Neuronal stem cell (in vitro differentiated cells): Measurements from ENCODE around the gene DUSP18.
A peak's percentile ranks its signal among the peaks of the same experiment; 100 is the strongest.

Experiments
- DNase-seq: peaks from one replicate; pipeline ENCODE4 v3.0.0-alpha.2; 2013; ENCODE audit warnings: low spot score
- H2AFZ ChIP-seq: one replicate; pipeline ENCODE4 v1.6.1; 2013; ENCODE audit warnings: mild to moderate bottlenecking, low read length, inconsistent platforms
- H2AK5ac ChIP-seq: 2 replicates; pipeline ENCODE4 v1.6.1; 2013; ENCODE audit warnings: low read depth, mild to moderate bottlenecking, inconsistent platforms, low read length, moderate library complexity, mixed read lengths
- H2BK120ac ChIP-seq: 2 replicates; pipeline ENCODE4 v1.6.1; 2013; ENCODE audit warnings: low read depth, mild to moderate bottlenecking, inconsistent platforms, low read length, moderate library complexity, mixed read lengths
- H2BK12ac ChIP-seq: one replicate; pipeline ENCODE4 v1.6.1; 2013; ENCODE audit warnings: low read length, inconsistent platforms
- H2BK15ac ChIP-seq: 2 replicates; pipeline ENCODE4 v1.6.1; 2013; ENCODE audit warnings: mild to moderate bottlenecking, low read length, inconsistent platforms, mixed read lengths
- H2BK5ac ChIP-seq: one replicate; pipeline ENCODE4 v1.6.1; 2013; ENCODE audit warnings: inconsistent platforms, mild to moderate bottlenecking, low read length, moderate library complexity
- H3K14ac ChIP-seq: one replicate; pipeline ENCODE4 v1.6.1; 2013; ENCODE audit warnings: low read length, inconsistent platforms
- H3K18ac ChIP-seq: 2 replicates; pipeline ENCODE4 v1.6.1; 2013; ENCODE audit warnings: low read length, inconsistent platforms
- H3K23ac ChIP-seq: 2 replicates; pipeline ENCODE4 v1.6.1; 2013; ENCODE audit warnings: low read depth, mild to moderate bottlenecking, mixed read lengths, low read length, inconsistent platforms; ENCODE audit not compliant: poor library complexity
- H3K27ac ChIP-seq: replicated peaks from 3 replicates; pipeline ENCODE4 v1.5.1; 2013; ENCODE audit warnings: low read length, inconsistent platforms
- H3K27me3 ChIP-seq, 3 experiments: 2 replicates each; pipeline ENCODE4 v1.6.1; 2013; ENCODE audit warnings: low read length in 3 of 3, mild to moderate bottlenecking in 2 of 3, inconsistent platforms in 1 of 3, low read depth in 1 of 3, mixed read lengths in 1 of 3, moderate library complexity in 1 of 3; ENCODE audit not compliant: control insufficient read depth in 3 of 3, insufficient read depth in 3 of 3
- H3K36me3 ChIP-seq, 2 donors: replicated peaks in 1 of 2; 2 replicates each; pipeline ENCODE4 v1.6.1; 2013; ENCODE audit warnings: low read length in 2 of 2; ENCODE audit not compliant: control insufficient read depth in 2 of 2, insufficient read depth in 2 of 2
- H3K4ac ChIP-seq: 2 replicates; pipeline ENCODE4 v1.6.1; 2013; ENCODE audit warnings: inconsistent platforms, mild to moderate bottlenecking, low read length, moderate library complexity
- H3K4me1 ChIP-seq, 2 donors: 1 replicate in 1 of 2; 2 replicates in 1 of 2; pipeline ENCODE4 v1.6.1; 2013; ENCODE audit warnings: low read length in 2 of 2, low read depth in 1 of 2; ENCODE audit not compliant: control insufficient read depth in 2 of 2, insufficient read depth in 1 of 2
- H3K4me2 ChIP-seq: one replicate; pipeline ENCODE4 v1.6.1; 2013; ENCODE audit warnings: mild to moderate bottlenecking, low read length, inconsistent platforms; ENCODE audit not compliant: insufficient read depth, poor library complexity, severe bottlenecking
- H3K4me3 ChIP-seq, 2 donors: 2 replicates each; pipeline ENCODE4 v1.5.1; 2013; ENCODE audit warnings: low read length in 2 of 2, mild to moderate bottlenecking in 2 of 2, inconsistent platforms in 1 of 2, moderate library complexity in 1 of 2
- H3K79me1 ChIP-seq: one replicate; pipeline ENCODE4 v1.6.1; 2013; ENCODE audit warnings: low read depth, mild to moderate bottlenecking, inconsistent platforms, low read length, moderate library complexity
- H3K9ac ChIP-seq: one replicate; pipeline ENCODE4 v1.6.1; 2013; ENCODE audit warnings: mild to moderate bottlenecking, low read depth, low read length, inconsistent platforms; ENCODE audit not compliant: poor library complexity
- H3K9me3 ChIP-seq, 2 donors: replicated peaks in 1 of 2; 2 replicates each; pipeline versions ENCODE3 to v1.6.1; 2013; ENCODE audit warnings: low read length in 2 of 2, mild to moderate bottlenecking in 2 of 2, inconsistent platforms in 1 of 2, low read depth in 1 of 2, mixed read lengths in 1 of 2, moderate library complexity in 1 of 2; ENCODE audit not compliant: control insufficient read depth in 2 of 2, insufficient read depth in 1 of 2
- H4K8ac ChIP-seq: one replicate; pipeline ENCODE4 v1.6.1; 2013; ENCODE audit warnings: low read depth, mild to moderate bottlenecking, inconsistent platforms, low read length, moderate library complexity
- H4K91ac ChIP-seq: one replicate; pipeline ENCODE4 v1.6.1; 2013; ENCODE audit warnings: low read length, low read depth, mild to moderate bottlenecking, inconsistent platforms; ENCODE audit not compliant: poor library complexity
- WGBS, 2 donors: extraction: QIAGEN DNeasy Blood & Tissue Kit; methylation state at CpG; one replicate each; pipeline ENCODE4 v1.1.7; 2013; ENCODE audit warnings: missing lambda C conversion rate in 2 of 2, mixed read lengths in 1 of 2; ENCODE audit not compliant: insufficient read length in 2 of 2, insufficient replicate concordance in 1 of 2; ENCODE audit errors: extremely low coverage in 2 of 2; 5-methylcytosine and 5-hydroxymethylcytosine counted together

Gene DUSP18

DNA sequence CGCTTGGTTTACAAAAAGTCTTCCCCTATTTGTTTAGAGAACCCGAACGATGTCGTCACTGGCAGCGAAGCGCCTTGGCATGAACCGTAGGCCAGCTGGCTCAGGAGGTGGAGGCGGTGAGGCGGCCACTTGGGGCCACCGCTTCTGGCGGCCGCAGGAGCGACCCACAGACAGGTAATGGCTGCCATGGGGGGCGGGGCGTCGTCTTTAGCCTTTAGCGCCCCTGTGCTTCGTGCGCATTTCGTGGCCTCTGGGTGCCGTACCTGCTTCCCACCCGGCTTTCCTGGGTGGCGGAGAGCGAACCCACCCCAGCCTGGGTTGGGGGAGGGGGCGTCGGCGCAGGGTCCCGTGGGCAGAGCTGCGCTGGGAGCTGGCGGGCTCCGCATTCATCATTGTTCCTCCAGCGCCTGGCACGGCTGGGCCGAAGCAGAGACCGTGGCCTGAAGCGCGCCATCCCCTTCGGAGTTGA is 26.5 kb upstream of the DUSP18 start:
- H3K79me1 ChIP-seq, result peaks cover 4% of the 10 kb centered on the region
- H2AK5ac ChIP-seq, result peak overlapping the region; percentile 43
- H3K9me3 ChIP-seq, result no peaks in the 10 kb centered on the region
- H4K91ac ChIP-seq, result no peak overlapping the region
- DNase-seq, result peak; percentile 40
- H3K9ac ChIP-seq, result peak overlapping the region; percentile 94
- no peak overlapping the region for H3K27ac ChIP-seq
- H3K27me3 ChIP-seq, result peaks cover 4 to 49% (median 19%) of the 10 kb centered on the region in 3 experiments
- H2BK120ac ChIP-seq, result no peak overlapping the region
- peak overlapping the region; percentile 100 for H2AFZ ChIP-seq
- H3K4me3 ChIP-seq, result peak overlapping the region; percentile 58 to 83
- H3K18ac ChIP-seq, result peak overlapping the region; percentile 99
- H2BK12ac ChIP-seq, result peak overlapping the region; percentile 79
- no peak overlapping the region for H4K8ac ChIP-seq
- peak overlapping the region; percentile 61 for H3K23ac ChIP-seq
- peak overlapping the region; percentile 78 for H2BK15ac ChIP-seq
- no peak overlapping the region for H2BK5ac ChIP-seq
- peaks cover 2 to 3% of the 10 kb centered on the region in 2 donors for H3K4me1 ChIP-seq
- H3K4ac ChIP-seq, result peak overlapping the region; percentile 94
- no CpG with 5 or more reads among the region's 38 CpGs for WGBS, 2 donors
- H3K14ac ChIP-seq, result peak overlapping the region; percentile 97
- H3K4me2 ChIP-seq, result peak overlapping the region; percentile 97
- H3K36me3 ChIP-seq, result no peaks in the 10 kb centered on the region

DNA sequence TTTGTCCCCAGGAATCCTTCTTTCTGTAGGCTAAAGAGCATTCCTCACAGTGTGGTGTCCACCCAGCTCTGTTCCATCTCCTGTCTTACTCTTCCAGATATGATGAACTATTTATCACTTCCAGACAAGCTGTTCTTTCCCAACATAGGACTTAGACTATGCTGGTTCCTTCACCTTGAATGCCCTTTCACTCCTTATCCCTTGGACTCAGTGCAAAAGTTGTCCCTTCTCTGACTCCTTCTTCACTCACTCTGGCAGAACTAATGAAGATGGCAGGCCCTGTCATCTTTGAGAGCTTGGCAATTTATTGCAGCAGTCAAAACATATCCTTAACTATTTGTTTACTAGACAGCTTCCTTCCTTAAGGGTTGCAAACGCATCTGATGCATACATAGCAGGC is 23.5 kb upstream of the DUSP18 start:
- H3K27me3 ChIP-seq, result peaks cover 4 to 30% (median 14%) of the 10 kb centered on the region in 3 experiments
- no peak for DNase-seq

DNA sequence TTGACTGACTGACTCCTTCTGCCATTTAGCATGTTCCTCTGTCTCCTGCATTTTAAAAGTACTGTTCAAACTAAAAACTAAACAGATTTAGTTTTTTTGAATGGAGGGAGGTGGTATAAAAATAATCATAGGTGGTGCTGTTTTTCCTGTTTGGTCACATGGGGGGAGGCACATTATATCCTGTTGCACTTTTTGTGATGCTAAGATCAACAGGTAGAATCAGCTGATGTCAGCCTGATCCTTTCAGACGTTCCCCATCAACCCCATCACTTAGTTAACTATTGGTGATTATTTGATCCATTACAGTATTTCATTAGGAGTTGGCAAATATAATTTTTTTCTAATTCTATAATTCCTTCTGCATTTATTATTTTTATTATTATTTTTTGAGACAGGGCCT is 21.9 kb upstream of the DUSP18 start:
- no peak for DNase-seq
- H3K9ac ChIP-seq, result no peak overlapping the region
- H3K14ac ChIP-seq, result no peak overlapping the region
- H3K27ac ChIP-seq, result no peak overlapping the region
- no peak overlapping the region for H3K23ac ChIP-seq
- no peaks in the 10 kb centered on the region for H3K9me3 ChIP-seq
- no peak overlapping the region for H2BK120ac ChIP-seq
- peaks cover 0 to 17% (median 0%) of the 10 kb centered on the region in 3 experiments for H3K27me3 ChIP-seq
- no peak overlapping the region for H2BK15ac ChIP-seq
- H2AFZ ChIP-seq, result no peak overlapping the region
- no peak overlapping the region for H4K91ac ChIP-seq
- no peak overlapping the region for H3K4me2 ChIP-seq
- H3K79me1 ChIP-seq, result no peaks in the 10 kb centered on the region
- no peak overlapping the region for H3K18ac ChIP-seq
- H2AK5ac ChIP-seq, result no peak overlapping the region
- no CpG with 5 or more reads among the region's 1 CpG for WGBS, 2 donors
- H3K4me3 ChIP-seq, result no peak overlapping the region
- H3K36me3 ChIP-seq, result no peaks in the 10 kb centered on the region
- no peak overlapping the region for H2BK12ac ChIP-seq
- H2BK5ac ChIP-seq, result no peak overlapping the region
- H4K8ac ChIP-seq, result no peak overlapping the region
- no peak overlapping the region for H3K4ac ChIP-seq
- peaks cover 0 to 2% of the 10 kb centered on the region in 2 donors for H3K4me1 ChIP-seq

More for the DNA sequence above, 23.5 kb upstream of the DUSP18 start:
- Histone ChIP-seq H3K4ac (no peak overlapping the region), H2BK15ac (no peak overlapping the region), H3K18ac (no peak overlapping the region), H3K79me1 (no peaks in the 10 kb centered on the region), H4K8ac (no peak overlapping the region), H3K4me3 (no peak overlapping the region), H3K4me1 (peaks cover 2 to 3% of the 10 kb centered on the region in 2 donors), H3K9ac (no peak overlapping the region), H3K23ac (no peak overlapping the region), H3K4me2 (no peak overlapping the region), H2BK12ac (no peak overlapping the region), H2BK120ac (no peak overlapping the region), H3K9me3 (no peaks in the 10 kb centered on the region), H3K36me3 (no peaks in the 10 kb centered on the region), H2AK5ac (no peak overlapping the region), H4K91ac (no peak overlapping the region), H3K14ac (no peak overlapping the region), H3K27ac (no peak overlapping the region), H2AFZ (no peak overlapping the region), H2BK5ac (no peak overlapping the region)
- WGBS, 2 donors, result no CpG with 5 or more reads among the region's 1 CpG

DNA sequence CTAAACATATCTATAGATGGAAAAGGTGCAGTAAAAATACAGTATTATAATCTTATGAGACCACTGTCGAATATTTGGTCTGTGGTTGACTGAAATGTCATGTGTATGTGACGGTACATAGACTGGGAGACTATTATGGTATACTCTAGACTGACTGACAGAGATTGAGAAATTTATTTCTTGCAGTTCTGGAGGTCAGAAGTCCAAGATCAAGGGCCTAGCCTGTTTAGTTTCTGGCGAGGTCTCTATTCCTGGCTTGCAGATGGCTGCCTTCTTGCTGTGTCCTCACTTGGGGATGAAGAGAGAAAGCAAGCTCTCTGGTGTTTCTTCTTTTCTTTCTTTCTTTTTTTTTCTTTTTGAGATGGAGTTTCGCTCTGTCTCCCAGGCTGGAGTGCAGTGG is 19.7 kb upstream of the DUSP18 start:
- H3K27ac ChIP-seq, result no peak overlapping the region
- H3K23ac ChIP-seq, result no peak overlapping the region
- H3K4me1 ChIP-seq, result no peaks in the 10 kb centered on the region
- no peak overlapping the region for H3K14ac ChIP-seq
- no peaks in the 10 kb centered on the region for H3K36me3 ChIP-seq
- no peak overlapping the region for H2BK120ac ChIP-seq
- no peaks in the 10 kb centered on the region for H3K79me1 ChIP-seq
- no peak overlapping the region for H2AFZ ChIP-seq
- H3K4me3 ChIP-seq, result no peak overlapping the region
- no peak for DNase-seq
- H3K9ac ChIP-seq, result no peak overlapping the region
- no CpG with 5 or more reads among the region's 4 CpGs for WGBS, 2 donors
- H4K8ac ChIP-seq, result no peak overlapping the region
- no peak overlapping the region for H3K18ac ChIP-seq
- H3K4me2 ChIP-seq, result no peak overlapping the region
- H3K9me3 ChIP-seq, result no peaks in the 10 kb centered on the region
- no peak overlapping the region for H2BK5ac ChIP-seq
- H2AK5ac ChIP-seq, result no peak overlapping the region
- H2BK15ac ChIP-seq, result no peak overlapping the region
- no peak overlapping the region for H4K91ac ChIP-seq
- no peak overlapping the region for H2BK12ac ChIP-seq
- peaks cover 0 to 9% (median 0%) of the 10 kb centered on the region in 3 experiments for H3K27me3 ChIP-seq
- no peak overlapping the region for H3K4ac ChIP-seq
